GM18873 (cell line): ENCODE data around the gene NAA40.

Source experiments
- ATAC-seq: cut with Tn5 transposase; IDR thresholded peaks from one replicate; pipeline ENCODE4 v1.9.1; 2021; ENCODE audit warnings: mild to moderate bottlenecking, moderate library complexity, moderate number of reproducible peaks; ENCODE audit not compliant: unreplicated experiment, low FRiP score

The NAA40 gene

GRCh38 chr11:64005691-64006090, 66.9 kb downstream of the NAA40 start:
- no peak for ATAC-seq

- no peak for ATAC-seq
Measured at GRCh38 chr11:64006398-64006797, 67.6 kb downstream of the NAA40 start.
